Karpas-422 (cell line): ENCODE data around the gene DISC1. TPM values are rescaled to one million over a fixed set of nuclear protein-coding genes. Genes with fewer than 3 reads are reported as not detected.

Experiments
- DNase-seq: peaks from one replicate; pipeline ENCODE4 v3.0.0-alpha.2; 2015
- H2AFZ ChIP-seq: fragments of 200-600 bp; sonication (generic); 2 replicates; pipeline ENCODE4 v1.6.1; 2014; ENCODE audit warnings: antibody characterized with exemption, low read length, mixed read lengths
- H3K27ac ChIP-seq: fragments of 200-600 bp; sonication (generic); 2 replicates; pipeline ENCODE4 v1.5.1; 2014; ENCODE audit warnings: mild to moderate bottlenecking, low read length, moderate library complexity
- H3K27me3 ChIP-seq: fragments of 200-600 bp; sonication (generic); 2 replicates; pipeline ENCODE4 v1.6.1; 2014; ENCODE audit warnings: low read length, mixed read lengths
- H3K36me3 ChIP-seq: fragments of 200-600 bp; sonication (generic); 2 replicates; pipeline ENCODE4 v1.6.1; 2014; ENCODE audit warnings: low read length, mixed read lengths; ENCODE audit not compliant: insufficient read depth
- H3K4me1 ChIP-seq: fragments of 200-600 bp; sonication (generic); 2 replicates; pipeline ENCODE4 v1.6.1; 2014; ENCODE audit warnings: mild to moderate bottlenecking, low read length, mixed read lengths
- H3K4me2 ChIP-seq: fragments of 200-600 bp; sonication (generic); 2 replicates; pipeline ENCODE4 v1.6.1; 2014; ENCODE audit warnings: low read length, low read depth, mild to moderate bottlenecking; ENCODE audit not compliant: poor library complexity, severe bottlenecking
- H3K4me3 ChIP-seq: fragments of 200-600 bp; sonication (generic); 2 replicates; pipeline ENCODE4 v1.5.1; 2014; ENCODE audit warnings: mild to moderate bottlenecking, antibody characterized with exemption, low read length, mixed read lengths
- H3K79me2 ChIP-seq: fragments of 200-600 bp; sonication (generic); 2 replicates; pipeline ENCODE4 v1.6.1; 2014; ENCODE audit warnings: mild to moderate bottlenecking, low read length, mixed read lengths
- H3K9ac ChIP-seq: fragments of 200-600 bp; sonication (generic); 2 replicates; pipeline ENCODE4 v1.6.0; 2014; ENCODE audit warnings: low read length
- H3K9me2 ChIP-seq: fragments of 200-600 bp; sonication (generic), shearing (Covaris generic); replicated peaks from 2 replicates; pipeline ENCODE4 v1.6.0; 2014; ENCODE audit warnings: mild to moderate bottlenecking, low read length, moderate library complexity; ENCODE audit not compliant: insufficient read depth
- H3K9me3 ChIP-seq: fragments of 300-700, 200-600 bp; sonication (generic); 2 replicates; pipeline ENCODE4 v1.6.1; 2014; ENCODE audit warnings: low read length, mixed read lengths
- H4K20me1 ChIP-seq: fragments of 200-600 bp; sonication (generic); 2 replicates; pipeline ENCODE4 v1.6.1; 2014; ENCODE audit warnings: mild to moderate bottlenecking, antibody characterized with exemption, low read length, low read depth; ENCODE audit not compliant: insufficient read depth
- total RNA-seq: library from RNA; depleted of rRNA; stranded (reverse); fragments of >200 nt; shearing (Covaris generic); gene quantifications from 2 replicates; pipeline ENCODE4 v1.2.3, GENCODE V29; 2014; ENCODE audit warnings: low replicate concordance

The DISC1 gene
- total RNA-seq, 1 experiment from 2014 or later: 6.4 TPM

GRCh38 chr1:231986631-231987336 lies 360.2 kb downstream of the DISC1 start:
- Histone ChIP-seq H3K36me3 (no peaks in the 10 kb centered on the region), H3K27me3 (no peaks in the 10 kb centered on the region), H3K4me2 (no peak overlapping the region), H3K79me2 (no peaks in the 10 kb centered on the region), H3K9me2 (no peaks in the 10 kb centered on the region), H2AFZ (no peak overlapping the region), H3K4me1 (no peaks in the 10 kb centered on the region), H4K20me1 (no peaks in the 10 kb centered on the region), H3K4me3 (no peak overlapping the region), H3K9ac (no peak overlapping the region), H3K9me3 (no peaks in the 10 kb centered on the region), H3K27ac (no peak overlapping the region)
- no peak for DNase-seq

DNA sequence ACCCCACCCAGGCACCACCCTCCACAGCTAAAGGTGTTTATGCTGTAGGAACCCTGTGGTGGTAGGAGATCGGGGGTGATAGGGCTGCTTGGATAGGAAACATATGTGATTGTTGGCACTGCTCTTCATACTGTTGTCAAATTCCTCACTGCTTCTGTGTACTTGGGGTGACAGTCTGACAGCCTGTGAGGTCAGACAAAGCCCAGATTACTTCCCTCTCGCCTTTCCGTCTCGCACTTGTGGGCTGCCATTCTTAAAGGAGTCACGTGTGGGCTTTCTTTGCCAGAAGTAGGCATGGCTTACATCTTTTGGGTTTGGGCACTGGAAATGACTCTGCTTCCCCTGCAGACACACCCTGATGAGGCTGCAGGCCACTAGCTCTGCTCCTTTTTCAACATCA lies 363.8 kb downstream of the DISC1 start:
- Histone ChIP-seq H3K9me3 (no peaks in the 10 kb centered on the region), H3K4me1 (no peaks in the 10 kb centered on the region), H3K4me2 (no peak overlapping the region), H3K79me2 (no peaks in the 10 kb centered on the region), H3K4me3 (no peak overlapping the region), H3K9me2 (no peaks in the 10 kb centered on the region), H3K27me3 (no peaks in the 10 kb centered on the region), H3K9ac (no peak overlapping the region), H4K20me1 (no peaks in the 10 kb centered on the region), H3K27ac (no peak overlapping the region), H2AFZ (no peak overlapping the region), H3K36me3 (no peaks in the 10 kb centered on the region)
- DNase-seq: no peak

GRCh38 chr1:231991231-231991630 lies 364.6 kb downstream of the DISC1 start:
- Histone ChIP-seq H3K4me3 (no peak overlapping the region), H3K9me2 (no peaks in the 10 kb centered on the region), H3K27ac (no peak overlapping the region), H3K4me2 (no peak overlapping the region), H3K79me2 (no peaks in the 10 kb centered on the region), H3K9me3 (no peaks in the 10 kb centered on the region), H3K36me3 (no peaks in the 10 kb centered on the region), H4K20me1 (no peaks in the 10 kb centered on the region), H2AFZ (no peak overlapping the region), H3K4me1 (no peaks in the 10 kb centered on the region), H3K27me3 (no peaks in the 10 kb centered on the region), H3K9ac (no peak overlapping the region)
- no peak for DNase-seq

DNA sequence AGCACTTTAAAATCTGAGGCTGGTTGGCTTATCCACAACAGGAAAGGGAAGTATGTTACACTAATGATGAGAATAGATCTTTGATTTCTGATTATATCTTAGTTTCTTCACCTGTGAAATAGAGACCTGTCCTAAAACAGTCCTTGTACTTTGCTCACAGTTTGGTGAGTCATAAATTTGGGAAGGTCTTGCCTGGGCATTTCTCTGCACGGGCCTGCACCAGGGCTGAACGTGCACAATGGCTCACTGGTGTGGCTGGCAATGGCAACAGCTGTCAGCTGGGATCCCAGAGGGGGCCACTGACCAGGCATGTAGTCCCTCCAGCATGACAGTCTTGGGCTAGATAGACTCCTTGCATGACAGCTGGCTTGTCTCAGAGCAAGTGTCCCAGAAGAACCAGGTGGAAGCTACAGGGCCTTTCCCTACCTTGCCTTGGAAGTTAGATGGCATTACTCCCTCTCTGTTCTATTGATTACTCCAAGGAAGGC lies 367.4 kb downstream of the DISC1 start:
- no peak overlapping the region for H3K4me2 ChIP-seq
- DNase-seq: no peak
- no peak overlapping the region for H2AFZ ChIP-seq
- no peak overlapping the region for H3K27ac ChIP-seq
- H3K9me2 ChIP-seq: no peaks in the 10 kb centered on the region
- no peaks in the 10 kb centered on the region for H3K36me3 ChIP-seq
- no peak overlapping the region for H3K9ac ChIP-seq
- no peaks in the 10 kb centered on the region for H3K9me3 ChIP-seq
- H3K27me3 ChIP-seq: no peaks in the 10 kb centered on the region
- H3K4me3 ChIP-seq: no peak overlapping the region
- no peaks in the 10 kb centered on the region for H3K4me1 ChIP-seq
- H3K79me2 ChIP-seq: no peaks in the 10 kb centered on the region
- H4K20me1 ChIP-seq: no peaks in the 10 kb centered on the region

DNA sequence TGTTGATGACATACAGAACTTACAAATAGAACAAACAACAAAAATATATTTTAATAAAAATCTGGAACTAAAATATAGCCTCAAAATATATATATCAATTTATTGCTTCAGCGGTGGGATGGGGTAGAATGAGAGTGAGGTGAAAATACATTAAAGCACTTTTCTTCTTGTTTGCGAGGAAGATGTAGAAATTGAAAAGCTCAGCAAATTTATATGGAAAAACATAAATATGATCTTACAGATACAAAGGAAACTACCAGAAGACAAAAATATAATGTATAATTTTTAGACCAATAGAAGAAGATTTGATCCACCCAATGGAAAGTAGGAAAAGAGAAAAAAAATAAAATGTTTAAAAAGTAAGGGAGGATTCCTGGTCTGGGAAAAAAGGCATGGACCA lies 372.2 kb downstream of the DISC1 start:
- no peak overlapping the region for H3K4me2 ChIP-seq
- H3K4me3 ChIP-seq: no peak overlapping the region
- no peaks in the 10 kb centered on the region for H3K4me1 ChIP-seq
- no peaks in the 10 kb centered on the region for H3K27me3 ChIP-seq
- H3K9me3 ChIP-seq: no peaks in the 10 kb centered on the region
- no peaks in the 10 kb centered on the region for H3K79me2 ChIP-seq
- DNase-seq: no peak
- H4K20me1 ChIP-seq: no peaks in the 10 kb centered on the region
- H3K36me3 ChIP-seq: no peaks in the 10 kb centered on the region
- no peak overlapping the region for H3K9ac ChIP-seq
- H3K9me2 ChIP-seq: no peaks in the 10 kb centered on the region
- H2AFZ ChIP-seq: no peak overlapping the region
- H3K27ac ChIP-seq: no peak overlapping the region

DNA sequence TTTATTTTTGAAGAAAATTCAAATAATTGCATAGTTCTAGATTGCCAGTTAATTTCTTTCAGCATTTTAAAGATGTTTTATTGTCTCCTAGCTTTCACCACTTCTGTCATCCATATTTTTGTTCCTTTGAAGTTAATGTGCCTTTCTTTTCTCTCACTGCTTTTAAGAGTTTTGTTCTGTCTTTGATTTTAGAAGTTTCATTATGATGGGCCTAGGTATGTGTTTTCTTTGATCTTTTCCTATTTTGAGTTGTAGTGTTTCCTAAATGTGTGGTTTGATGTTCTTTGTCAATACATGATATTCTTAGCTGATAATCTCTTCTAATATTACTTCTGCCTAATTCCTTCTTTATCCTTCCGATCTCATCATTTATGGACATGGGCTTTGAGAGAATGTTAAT lies 378.7 kb downstream of the DISC1 start:
- Histone ChIP-seq H3K4me3 (no peak overlapping the region), H3K36me3 (no peaks in the 10 kb centered on the region), H3K4me2 (no peak overlapping the region), H3K79me2 (no peaks in the 10 kb centered on the region), H4K20me1 (no peaks in the 10 kb centered on the region), H2AFZ (no peak overlapping the region), H3K9me2 (no peaks in the 10 kb centered on the region), H3K9ac (no peak overlapping the region), H3K27ac (no peak overlapping the region), H3K9me3 (no peaks in the 10 kb centered on the region), H3K4me1 (no peaks in the 10 kb centered on the region), H3K27me3 (no peaks in the 10 kb centered on the region)
- no peak for DNase-seq

DNA sequence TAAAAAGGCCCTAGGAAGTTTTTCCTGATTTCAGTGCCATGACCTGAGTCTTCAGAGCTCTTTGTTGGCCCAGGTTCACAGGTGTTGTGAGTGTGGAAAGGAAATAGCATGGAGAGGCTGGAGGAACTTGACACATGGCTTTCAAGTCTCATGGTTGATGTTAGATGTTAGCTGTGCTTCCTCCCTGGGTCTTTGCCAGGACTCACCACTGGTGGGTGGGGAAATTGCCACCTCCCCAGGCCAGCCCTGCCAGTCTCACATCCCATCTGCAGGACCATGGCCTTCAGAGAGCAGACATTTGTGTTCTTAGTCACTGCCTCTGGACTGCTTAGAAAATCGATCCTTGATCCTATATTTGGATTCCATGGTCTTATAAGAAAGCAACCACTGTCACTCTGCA lies 383.2 kb downstream of the DISC1 start:
- no peaks in the 10 kb centered on the region for H4K20me1 ChIP-seq
- no peaks in the 10 kb centered on the region for H3K79me2 ChIP-seq
- H3K9me2 ChIP-seq: no peaks in the 10 kb centered on the region
- H3K4me1 ChIP-seq: no peaks in the 10 kb centered on the region
- no peak for DNase-seq
- H3K36me3 ChIP-seq: no peaks in the 10 kb centered on the region
- H2AFZ ChIP-seq: no peak overlapping the region
- H3K9ac ChIP-seq: no peak overlapping the region
- no peak overlapping the region for H3K4me3 ChIP-seq
- no peaks in the 10 kb centered on the region for H3K9me3 ChIP-seq
- H3K4me2 ChIP-seq: no peak overlapping the region
- H3K27me3 ChIP-seq: no peaks in the 10 kb centered on the region
- H3K27ac ChIP-seq: no peak overlapping the region

DNA sequence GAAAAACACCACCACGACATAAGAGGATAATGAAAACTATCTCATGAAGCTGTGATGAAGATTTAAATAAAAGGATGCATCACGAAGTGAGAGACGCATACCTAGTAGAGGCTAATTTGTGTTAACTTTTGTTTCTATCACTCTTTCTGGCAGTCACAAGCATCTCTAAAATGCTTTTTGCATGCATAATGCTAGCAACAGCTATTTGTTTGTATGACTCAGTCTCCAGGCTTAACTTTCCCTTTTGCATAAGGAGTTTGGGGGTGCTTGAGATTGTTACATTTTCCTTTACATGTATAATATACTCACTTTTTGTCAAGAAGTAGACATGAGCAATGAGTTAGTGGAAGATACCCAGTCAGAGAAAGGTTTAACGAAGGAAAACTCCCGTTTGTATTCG lies 385.4 kb downstream of the DISC1 start:
- no peaks in the 10 kb centered on the region for H3K9me2 ChIP-seq
- H3K36me3 ChIP-seq: no peaks in the 10 kb centered on the region
- no peaks in the 10 kb centered on the region for H3K9me3 ChIP-seq
- no peak overlapping the region for H2AFZ ChIP-seq
- H3K4me1 ChIP-seq: no peaks in the 10 kb centered on the region
- no peaks in the 10 kb centered on the region for H3K27me3 ChIP-seq
- no peaks in the 10 kb centered on the region for H3K79me2 ChIP-seq
- H3K4me2 ChIP-seq: no peak overlapping the region
- DNase-seq: no peak
- H3K4me3 ChIP-seq: no peak overlapping the region
- no peak overlapping the region for H3K27ac ChIP-seq
- no peak overlapping the region for H3K9ac ChIP-seq
- no peaks in the 10 kb centered on the region for H4K20me1 ChIP-seq
